GM03348 (cell line): ENCODE data around the gene TMEM203.

Experiments used
- DNase-seq: peaks from one replicate; pipeline ENCODE4 v3.0.0; 2012; ENCODE audit warnings: low spot score

TMEM203 gene

DNA sequence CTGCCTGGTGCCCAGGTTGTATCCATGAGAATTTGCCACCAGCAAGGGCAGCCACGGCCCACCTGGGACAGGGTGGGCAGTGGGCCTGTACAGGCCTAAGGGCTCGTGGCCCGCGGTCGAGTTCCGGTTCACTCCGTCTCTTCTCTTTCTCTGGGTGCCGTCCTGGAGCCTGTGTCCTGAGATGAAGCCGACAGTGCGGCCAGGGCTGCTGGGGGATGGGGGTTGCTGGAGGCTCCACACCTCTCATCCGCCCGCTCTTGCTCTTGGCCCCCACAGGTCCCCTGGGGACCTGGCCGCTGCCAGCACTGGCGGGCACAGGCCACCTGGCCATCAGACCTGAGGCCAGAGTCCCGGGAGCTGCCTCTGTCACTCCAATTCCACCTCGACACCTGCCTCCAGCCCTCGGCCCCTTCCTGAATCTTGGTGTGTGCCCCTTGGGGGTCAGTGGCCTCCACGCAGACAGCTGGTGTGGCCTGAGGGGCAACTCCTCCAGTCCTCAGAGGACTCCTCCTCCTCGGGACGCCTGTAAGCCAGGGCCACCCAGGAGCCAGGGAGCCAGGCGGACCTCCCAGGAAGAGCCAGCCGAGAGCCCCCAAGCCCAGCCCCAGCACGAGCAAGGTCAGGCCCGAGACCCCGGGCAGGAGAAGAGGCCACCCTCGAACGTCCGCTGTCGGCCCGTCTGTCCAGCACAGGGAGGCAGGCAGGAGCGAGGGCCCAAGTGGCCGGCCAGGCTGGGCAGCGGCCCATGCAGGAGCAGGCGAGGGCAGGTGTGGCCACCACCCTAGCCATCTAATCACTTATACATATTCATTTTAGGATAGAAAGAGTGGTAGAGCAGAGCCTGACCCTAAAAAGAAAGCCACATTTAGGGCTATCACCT lies 40.8 kb downstream of the TMEM203 start:
- no peak for DNase-seq

DNA sequence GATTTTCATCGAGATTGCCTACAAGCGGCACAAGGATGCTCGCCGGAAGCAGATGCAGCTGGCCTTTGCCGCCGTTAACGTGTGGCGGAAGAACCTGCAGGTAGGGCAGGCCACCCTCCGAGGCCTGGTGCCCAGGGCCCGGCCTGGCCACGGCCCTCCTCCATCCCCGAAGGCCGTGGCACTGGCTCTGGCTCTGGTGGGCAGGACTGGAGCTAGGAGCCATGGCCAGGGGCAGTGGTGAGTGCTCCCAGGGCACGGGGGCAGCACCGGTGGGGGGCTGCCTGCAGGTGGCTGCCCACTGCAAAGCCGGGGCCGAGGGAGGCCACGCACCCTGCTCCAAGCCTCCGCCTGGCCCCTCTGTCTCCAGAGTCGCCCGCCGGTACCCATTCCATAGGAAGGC lies 41.6 kb downstream of the TMEM203 start:
- DNase-seq = no peak

DNA sequence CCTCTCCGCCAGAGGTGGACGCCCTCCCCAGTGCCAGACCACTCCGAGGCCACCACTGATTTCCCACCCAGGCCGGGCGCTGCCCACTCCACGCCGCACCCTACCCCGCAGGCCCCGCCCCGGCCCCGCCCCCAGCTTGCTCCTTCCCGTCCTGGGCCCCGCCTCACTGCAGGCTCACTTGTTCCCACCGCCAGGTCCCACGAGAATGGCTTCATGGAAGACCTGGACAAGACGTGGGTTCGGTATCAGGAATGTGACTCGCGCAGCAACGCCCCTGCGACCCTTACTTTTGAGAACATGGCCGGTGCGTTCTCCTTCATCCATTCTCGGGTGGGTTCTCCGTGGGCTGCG lies 42.1 kb downstream of the TMEM203 start:
- peak; percentile 47 for DNase-seq

DNA sequence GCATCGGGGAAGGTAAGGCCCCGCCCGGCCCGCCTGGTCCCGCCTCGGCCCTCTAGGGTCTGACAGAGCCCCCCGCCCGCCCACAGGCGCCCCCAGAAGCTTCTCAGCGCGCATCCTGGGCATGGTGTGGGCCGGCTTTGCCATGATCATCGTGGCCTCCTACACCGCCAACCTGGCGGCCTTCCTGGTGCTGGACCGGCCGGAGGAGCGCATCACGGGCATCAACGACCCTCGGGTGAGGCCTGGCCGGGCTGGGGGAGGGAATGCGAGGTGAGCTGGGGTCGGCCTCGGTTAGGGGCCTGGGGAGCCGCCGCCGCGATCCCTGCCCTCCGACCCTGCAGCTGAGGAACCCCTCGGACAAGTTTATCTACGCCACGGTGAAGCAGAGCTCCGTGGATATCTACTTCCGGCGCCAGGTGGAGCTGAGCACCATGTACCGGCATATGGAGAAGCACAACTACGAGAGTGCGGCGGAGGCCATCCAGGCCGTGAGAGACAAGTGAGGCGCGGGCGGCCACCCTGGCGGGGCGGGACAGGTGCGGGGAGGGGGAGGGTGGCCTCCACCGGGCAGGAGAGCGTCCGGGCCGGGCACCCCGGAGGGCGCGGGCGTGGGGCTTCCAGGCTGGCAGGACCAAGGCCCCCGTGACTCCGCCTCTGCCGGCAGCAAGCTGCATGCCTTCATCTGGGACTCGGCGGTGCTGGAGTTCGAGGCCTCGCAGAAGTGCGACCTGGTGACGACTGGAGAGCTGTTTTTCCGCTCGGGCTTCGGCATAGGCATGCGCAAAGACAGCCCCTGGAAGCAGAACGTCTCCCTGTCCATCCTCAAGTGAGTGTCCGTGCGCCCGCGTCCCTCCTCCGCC lies 42.7 kb downstream of the TMEM203 start:
- peak; percentile 48 for DNase-seq

DNA sequence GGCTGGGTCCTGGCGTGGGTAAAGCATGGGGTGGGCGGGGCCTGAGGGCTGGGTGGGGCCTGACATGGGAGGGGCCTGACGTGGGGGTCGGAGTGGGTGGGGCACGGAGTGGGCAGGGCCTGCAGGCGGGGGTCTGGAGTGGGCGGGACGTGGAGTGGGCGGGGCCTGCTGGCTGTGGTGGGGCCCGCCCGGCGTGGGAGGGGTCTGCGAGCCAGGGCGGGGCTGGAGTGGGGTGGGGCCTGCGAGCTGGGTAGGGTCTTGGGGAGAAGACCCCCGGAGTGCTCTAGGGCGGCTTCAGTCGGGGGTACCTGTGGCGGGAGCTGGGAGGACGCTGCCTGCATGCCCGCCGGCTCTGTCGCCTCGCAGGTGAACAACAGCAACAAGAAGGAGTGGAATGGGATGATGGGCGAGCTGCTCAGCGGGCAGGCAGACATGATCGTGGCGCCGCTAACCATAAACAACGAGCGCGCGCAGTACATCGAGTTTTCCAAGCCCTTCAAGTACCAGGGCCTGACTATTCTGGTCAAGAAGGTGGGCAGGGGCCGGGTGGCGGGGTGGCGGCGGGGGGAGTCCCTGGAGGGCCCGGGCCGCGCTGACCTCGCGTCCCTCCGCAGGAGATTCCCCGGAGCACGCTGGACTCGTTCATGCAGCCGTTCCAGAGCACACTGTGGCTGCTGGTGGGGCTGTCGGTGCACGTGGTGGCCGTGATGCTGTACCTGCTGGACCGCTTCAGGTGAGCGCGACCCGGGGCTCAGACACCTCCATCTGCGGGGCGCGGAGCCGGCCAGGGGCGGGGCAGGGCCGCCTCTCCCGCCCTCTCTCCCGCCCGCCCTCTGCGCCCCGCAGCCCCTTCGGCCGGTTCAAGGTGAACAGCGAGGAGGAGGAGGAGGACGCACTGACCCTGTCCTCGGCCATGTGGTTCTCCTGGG lies 43.6 kb downstream of the TMEM203 start:
- no peak for DNase-seq

DNA sequence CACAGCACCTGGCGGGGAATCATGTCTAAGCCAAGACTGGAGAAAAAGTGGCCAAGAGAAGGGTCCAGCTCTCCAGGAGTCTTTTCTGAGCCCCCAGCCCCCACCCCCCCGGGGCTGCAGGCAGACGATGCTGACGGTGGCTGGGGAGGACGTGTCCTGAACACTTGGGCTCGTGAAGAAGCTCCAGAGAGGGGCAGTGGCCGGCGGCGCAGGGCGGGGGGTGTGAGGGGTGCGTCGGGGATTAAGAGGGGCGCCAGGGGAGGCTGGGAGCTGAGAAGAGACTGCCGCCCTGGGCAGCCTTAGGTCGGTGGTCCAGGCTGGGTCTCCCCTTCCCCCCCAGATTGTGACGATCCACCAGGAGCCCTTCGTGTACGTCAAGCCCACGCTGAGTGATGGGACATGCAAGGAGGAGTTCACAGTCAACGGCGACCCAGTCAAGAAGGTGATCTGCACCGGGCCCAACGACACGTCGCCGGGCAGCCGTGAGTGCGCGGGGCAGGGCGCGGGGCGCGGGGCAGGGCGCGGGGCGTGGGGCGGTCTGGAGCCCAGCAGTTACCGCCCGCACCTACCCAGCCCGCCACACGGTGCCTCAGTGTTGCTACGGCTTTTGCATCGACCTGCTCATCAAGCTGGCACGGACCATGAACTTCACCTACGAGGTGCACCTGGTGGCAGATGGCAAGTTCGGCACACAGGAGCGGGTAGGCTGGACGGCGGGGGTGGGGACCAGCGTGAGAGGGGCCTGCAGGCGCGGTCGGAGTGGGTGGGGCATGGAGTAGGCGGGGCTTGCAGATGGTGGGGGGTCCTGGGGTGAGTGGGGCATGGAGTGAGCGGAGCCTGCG lies 44.5 kb downstream of the TMEM203 start:
- no peak for DNase-seq

DNA sequence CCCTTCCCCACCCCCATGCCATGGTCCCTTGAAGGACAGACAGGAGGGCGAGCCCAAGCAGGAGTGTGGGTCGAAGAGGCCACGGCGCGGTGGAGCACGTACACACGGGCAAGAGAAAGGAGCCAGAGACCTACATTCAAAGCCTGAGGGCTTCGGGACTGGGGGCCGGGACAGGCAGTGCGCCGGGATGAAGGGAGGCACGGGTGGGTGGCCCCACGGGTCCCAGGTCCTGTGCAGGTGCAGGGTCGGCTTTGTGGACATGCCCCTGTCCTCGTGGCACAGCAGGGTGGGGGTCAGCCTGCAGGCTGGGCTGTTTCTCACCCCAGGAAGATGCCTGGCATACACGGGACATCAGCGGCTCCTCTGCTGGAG lies 45.4 kb downstream of the TMEM203 start:
- DNase-seq = no peak

DNA sequence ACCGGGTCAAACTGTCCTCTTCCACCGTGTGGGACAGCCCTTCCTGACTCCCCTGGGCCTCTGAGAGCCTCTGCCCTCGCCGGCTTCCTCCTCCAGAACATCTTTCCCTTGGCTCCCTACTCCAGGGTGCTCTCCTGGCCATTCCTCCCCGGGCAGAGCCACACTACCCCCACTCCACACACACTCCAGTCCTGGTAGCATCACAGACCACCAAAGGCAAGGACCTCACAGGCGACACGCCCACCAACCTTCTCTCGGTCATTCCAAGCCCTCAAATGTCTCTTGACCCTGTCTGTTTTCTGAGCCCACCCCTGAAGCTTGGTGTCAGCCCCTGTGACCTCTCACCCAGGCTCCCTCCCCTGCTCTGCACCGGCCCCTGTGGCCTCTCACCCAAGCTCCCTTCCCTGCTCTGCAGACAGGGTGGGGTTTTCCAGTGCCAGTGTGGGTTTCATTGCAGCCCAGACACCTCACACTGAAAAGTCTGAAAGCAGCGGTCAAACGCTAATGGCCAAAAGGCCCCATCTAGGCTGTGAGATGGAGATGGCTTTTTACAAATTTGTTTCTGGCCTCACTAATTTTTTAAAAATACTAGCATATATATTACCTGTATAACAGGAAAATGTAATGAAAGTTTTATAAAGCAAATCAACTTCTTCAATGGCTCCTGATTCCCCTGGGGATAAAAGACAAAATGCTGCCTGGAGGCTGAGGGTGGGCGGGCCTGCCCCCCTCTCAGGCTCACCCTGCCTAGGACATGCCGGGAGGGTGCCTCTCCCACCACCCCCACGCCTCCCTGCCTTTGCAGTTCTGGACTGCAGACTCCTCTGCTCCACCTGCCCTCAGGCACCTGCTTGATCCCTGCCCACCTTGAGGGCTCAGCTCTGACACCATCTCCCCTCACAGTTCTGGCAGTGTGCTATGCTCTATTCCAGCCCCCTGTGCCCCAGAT lies 46.1 kb downstream of the TMEM203 start:
- no peak for DNase-seq

DNA sequence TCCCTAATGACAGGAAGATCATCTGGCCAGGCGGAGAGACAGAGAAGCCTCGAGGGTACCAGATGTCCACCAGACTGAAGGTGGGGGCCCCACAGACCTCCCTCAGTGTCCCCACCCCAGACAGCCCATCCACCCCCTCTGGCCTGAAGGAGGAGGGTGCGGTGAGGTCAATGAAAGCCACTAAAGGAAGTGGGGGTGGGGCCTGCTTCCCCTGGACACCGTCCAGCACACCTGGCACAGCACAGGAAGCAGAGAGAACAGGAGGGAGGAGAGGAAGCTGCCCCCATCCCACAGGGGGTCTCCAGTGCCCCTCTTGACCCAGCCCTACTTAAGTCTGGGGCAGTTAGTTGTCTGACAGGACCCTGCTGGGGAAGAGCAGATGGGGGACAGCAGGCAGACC lies 46.8 kb downstream of the TMEM203 start:
- no peak for DNase-seq

DNA sequence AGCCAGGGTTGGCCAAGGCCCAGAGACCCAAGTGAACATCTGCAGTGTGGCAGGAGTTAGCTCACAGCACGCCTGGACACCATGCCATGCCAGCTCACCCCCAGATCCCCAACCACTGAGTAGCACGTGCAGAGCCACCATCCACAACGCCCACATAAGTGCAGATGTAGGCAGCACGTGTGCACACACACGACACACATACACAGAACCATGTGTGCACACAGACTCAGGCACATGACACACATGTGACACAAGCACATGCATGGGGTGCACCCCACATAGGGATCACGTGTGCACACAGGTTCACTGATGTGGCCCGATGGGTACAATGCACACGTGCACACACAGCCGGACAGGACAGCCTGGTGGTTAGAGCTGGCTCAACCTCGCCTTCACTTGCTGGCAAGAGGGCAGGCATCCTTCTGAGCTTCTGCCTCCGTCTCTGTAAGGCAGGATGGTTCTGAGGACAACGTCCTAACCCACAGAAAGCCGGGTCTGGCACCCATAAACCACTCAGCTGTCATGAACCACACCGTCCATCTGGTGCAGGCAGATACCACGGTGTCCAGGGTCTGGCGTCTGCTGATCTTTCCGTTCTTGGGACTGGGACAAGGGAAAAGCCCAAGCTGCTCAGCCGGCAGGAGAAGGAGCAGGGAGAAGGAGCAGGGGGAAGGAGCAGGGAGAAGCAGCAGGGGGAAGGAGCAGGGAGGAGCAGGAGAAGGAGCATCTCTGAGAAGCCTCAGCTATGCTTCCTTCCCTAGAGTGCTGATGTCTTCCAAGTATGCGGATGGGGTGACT lies 47.6 kb downstream of the TMEM203 start:
- no peak for DNase-seq

DNA sequence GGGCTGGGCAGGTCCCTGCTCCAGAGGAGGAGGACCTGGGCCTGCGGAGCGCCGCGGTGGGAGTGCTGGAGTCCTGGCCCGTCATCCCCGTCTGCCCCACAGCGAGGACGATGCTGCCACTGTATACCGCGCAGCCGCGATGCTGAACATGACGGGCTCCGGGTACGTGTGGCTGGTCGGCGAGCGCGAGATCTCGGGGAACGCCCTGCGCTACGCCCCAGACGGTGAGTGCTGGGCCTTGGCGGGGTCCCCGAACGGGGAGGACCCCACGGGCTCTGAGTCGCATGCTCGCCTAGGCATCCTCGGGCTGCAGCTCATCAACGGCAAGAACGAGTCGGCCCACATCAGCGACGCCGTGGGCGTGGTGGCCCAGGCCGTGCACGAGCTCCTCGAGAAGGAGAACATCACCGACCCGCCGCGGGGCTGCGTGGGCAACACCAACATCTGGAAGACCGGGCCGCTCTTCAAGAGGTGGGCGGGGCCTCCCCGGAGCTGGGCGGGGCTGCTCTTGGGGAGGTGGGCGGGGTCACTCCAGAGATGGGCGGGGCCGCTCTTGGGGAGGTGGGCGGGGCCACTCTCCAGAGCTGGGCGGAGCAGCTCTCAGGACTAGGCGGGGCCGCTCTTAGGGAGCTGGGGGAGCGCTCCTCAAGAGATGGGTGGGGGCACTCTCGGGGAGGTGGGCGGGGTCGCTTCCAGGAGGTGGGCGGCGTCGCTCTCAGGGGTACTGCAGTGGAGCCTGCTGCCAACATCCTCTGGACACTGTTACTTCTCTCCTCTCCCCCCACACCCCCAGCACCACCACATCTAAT lies 48.7 kb downstream of the TMEM203 start:
- peak; percentile 90 for DNase-seq
